LNCAP (cell line): Measurements from ENCODE around the gene SMIM36.

Source experiments
- CTCF ChIP-seq: fragments of 450-650 bp; IDR thresholded peaks from 2 replicates; pipeline ENCODE4 v1.5.1; 2017; ENCODE audit warnings: mild to moderate bottlenecking

Gene SMIM36

GRCh38 chr17:55432358-55433028 lies 78.8 kb downstream of the SMIM36 start:
- TF ChIP-seq CTCF, result no peak

- TF ChIP-seq CTCF, result no peak
Observed at GRCh38 chr17:55430541-55431288, 80.5 kb downstream of the SMIM36 start.

GRCh38 chr17:55427587-55427882 lies 83.7 kb downstream of the SMIM36 start:
- no peak for TF ChIP-seq CTCF

- no peak for TF ChIP-seq CTCF
Observed at GRCh38 chr17:55426851-55427586, 84.2 kb downstream of the SMIM36 start.

GRCh38 chr17:55424893-55425540 lies 86.2 kb downstream of the SMIM36 start:
- TF ChIP-seq CTCF, result no peak

- no peak for TF ChIP-seq CTCF
Observed at GRCh38 chr17:55423535-55423934, 87.7 kb downstream of the SMIM36 start.

GRCh38 chr17:55421179-55421934 lies 89.9 kb downstream of the SMIM36 start, which contains the start of gene MMD:
TSS of gene MMD (minus strand) at chr17:55421835. CDS start at chr17:55421695, 140 bp downstream.
- no peak for TF ChIP-seq CTCF
